Measurements from ENCODE around the gene APMAP.
"Not testable (repeated sequence)": the region's sequence is repeated elsewhere in the genome, so short reads cannot be mapped to it uniquely, and the experiment has no call there.

APMAP gene

GRCh38 chr20:25006431-25007167 is 14.0 kb upstream of the APMAP start:
- DNase-seq, result no peak

- DNase-seq, result no peak
Measured at GRCh38 chr20:25005661-25006060, 13.1 kb upstream of the APMAP start.

- DNase-seq, result no peak
Measured at GRCh38 chr20:25005220-25005619, 12.7 kb upstream of the APMAP start.

- no peak for DNase-seq
Measured at GRCh38 chr20:25003002-25003401, 10.5 kb upstream of the APMAP start.

GRCh38 chr20:25001323-25001722 is 8.8 kb upstream of the APMAP start:
- not testable (repeated sequence) for DNase-seq

GRCh38 chr20:25000268-25000801 is 7.8 kb upstream of the APMAP start:
- no peak for DNase-seq

- DNase-seq, result no peak
Measured at GRCh38 chr20:24999568-24999967, 7.0 kb upstream of the APMAP start.

- no peak for DNase-seq
Measured at GRCh38 chr20:24998631-24999445, 6.3 kb upstream of the APMAP start.

GRCh38 chr20:24998121-24998520 is 5.6 kb upstream of the APMAP start:
- DNase-seq, result no peak

- no peak for DNase-seq
Measured at GRCh38 chr20:24996449-24997377, 4.2 kb upstream of the APMAP start.

- DNase-seq, result no peak
Measured at GRCh38 chr20:24995741-24996448, 3.3 kb upstream of the APMAP start.

- peak; percentile 86 for DNase-seq
Measured at GRCh38 chr20:24994470-24995368, 2.2 kb upstream of the APMAP start.

- no peak for DNase-seq
Measured at GRCh38 chr20:24994186-24994465, 1.6 kb upstream of the APMAP start.

- DNase-seq, result no peak
Measured at GRCh38 chr20:24993337-24994185, 1.0 kb upstream of the APMAP start.

GRCh38 chr20:24991897-24992486 is 559 bp downstream of the APMAP start:
- DNase-seq, result peak; percentile 29

GRCh38 chr20:24990810-24991252 is 1.7 kb downstream of the APMAP start:
- no peak for DNase-seq

- no peak for DNase-seq
Measured at GRCh38 chr20:24989162-24989561, 3.4 kb downstream of the APMAP start.

- DNase-seq, result no peak
Measured at GRCh38 chr20:24987873-24988835, 4.4 kb downstream of the APMAP start.

GRCh38 chr20:24987244-24987643 is 5.3 kb downstream of the APMAP start:
- no peak for DNase-seq
